ENCODE data around the gene CYP27C1. TPM values are rescaled to one million over a fixed set of nuclear protein-coding genes. Genes with fewer than 3 reads are reported as not detected.

Gene CYP27C1
- total and polyA plus RNA-seq, 2 of the 13 experiments (the other 11 are each of a cell fraction or from before 2014, with no cell fraction given) = not detected

DNA sequence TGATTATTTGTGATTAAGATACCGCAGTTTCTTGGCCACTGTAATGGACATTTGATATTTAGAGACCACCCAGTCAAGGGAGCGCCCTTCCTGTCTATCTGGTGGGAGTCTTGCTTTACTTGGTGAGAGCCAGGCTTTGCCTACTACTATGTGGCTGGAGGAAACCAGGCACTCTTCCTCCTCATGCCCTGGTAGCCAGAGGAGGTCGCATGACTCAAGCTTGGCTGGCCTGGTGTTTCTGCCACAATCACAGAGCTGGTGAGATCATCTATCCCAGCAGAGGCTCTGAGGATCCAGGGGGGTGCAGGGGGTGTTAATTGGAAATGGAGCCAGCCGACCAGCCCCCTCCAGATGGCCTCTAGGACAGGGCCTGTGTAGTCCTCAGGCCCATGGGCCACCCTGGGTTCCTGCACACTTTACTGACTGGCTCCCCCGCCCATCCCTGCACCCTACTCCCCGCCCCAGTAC is 66.4 kb downstream of the CYP27C1 start (continued):
- TF ChIP-seq, protein P1, sequence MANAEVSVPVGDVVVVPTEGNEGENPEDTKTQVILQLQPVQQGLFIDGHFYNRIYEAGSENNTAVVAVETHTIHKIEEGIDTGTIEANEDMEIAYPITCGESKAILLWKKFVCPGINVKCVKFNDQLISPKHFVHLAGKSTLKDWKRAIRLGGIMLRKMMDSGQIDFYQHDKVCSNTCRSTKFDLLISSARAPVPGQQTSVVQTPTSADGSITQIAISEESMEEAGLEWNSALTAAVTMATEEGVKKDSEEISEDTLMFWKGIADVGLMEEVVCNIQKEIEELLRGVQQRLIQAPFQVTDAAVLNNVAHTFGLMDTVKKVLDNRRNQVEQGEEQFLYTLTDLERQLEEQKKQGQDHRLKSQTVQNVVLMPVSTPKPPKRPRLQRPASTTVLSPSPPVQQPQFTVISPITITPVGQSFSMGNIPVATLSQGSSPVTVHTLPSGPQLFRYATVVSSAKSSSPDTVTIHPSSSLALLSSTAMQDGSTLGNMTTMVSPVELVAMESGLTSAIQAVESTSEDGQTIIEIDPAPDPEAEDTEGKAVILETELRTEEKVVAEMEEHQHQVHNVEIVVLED (CRISPR knock-in tag; IDR thresholded peaks at IDR 0.05; ENCODE audit: borderline replicate concordance) = no peak
- TF ChIP-seq ZIK1 (CRISPR knock-in tag; IDR thresholded peaks at IDR 0.05; ENCODE audit: borderline replicate concordance, low read depth) (no peak), BORCS8-MEF2B (CRISPR knock-in tag; IDR thresholded peaks at IDR 0.05) (no peak), ZSCAN25 (CRISPR knock-in tag; IDR thresholded peaks at IDR 0.05) (no peak), ZNF792 (CRISPR knock-in tag; IDR thresholded peaks at IDR 0.05) (no peak), MEIS2 (CRISPR knock-in tag; IDR thresholded peaks at IDR 0.05) (no peak), HDAC6 (IDR thresholded peaks at IDR 0.05; ENCODE audit: low read depth, low read length) (no peak)
- TF ChIP-seq, protein P2, sequence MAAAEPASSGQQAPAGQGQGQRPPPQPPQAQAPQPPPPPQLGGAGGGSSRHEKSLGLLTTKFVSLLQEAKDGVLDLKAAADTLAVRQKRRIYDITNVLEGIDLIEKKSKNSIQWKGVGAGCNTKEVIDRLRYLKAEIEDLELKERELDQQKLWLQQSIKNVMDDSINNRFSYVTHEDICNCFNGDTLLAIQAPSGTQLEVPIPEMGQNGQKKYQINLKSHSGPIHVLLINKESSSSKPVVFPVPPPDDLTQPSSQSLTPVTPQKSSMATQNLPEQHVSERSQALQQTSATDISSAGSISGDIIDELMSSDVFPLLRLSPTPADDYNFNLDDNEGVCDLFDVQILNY (CRISPR knock-in tag; conservative IDR thresholded peaks at IDR 0.05) = no peak

DNA sequence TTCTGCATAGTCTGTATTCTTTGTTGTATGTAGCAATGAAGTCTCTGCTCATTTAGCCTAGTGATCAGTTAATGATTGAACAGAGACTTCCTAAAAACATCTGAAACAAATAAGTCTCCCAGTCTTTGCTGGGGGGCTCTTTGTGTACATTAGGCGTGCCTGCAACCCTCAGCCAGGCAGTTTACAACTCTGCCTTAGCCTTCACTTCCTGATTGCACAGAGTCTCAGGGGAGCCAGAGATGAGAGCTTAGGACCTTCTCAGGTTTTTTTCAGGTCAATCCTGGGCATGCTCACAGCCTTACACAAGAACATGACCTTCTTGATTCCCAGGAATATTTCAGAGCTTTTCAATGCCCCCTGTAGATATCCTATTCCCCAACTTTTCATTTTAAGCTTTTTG is 69.1 kb downstream of the CYP27C1 start:
- WGBS (ENCODE audit: low lambda C conversion rate) = 0% methylated on average over 1 of the region's 1 CpG
- Histone ChIP-seq H2AFZ (ENCODE audit: low read length) (no peak overlapping the region), H3K4me3 (replicated peaks in 1 of 3; ENCODE audit: insufficient read depth in 1 of 3, low read depth in 2 of 3, low read length in 3 of 3) (no peak overlapping the region), H3K27me3 (ENCODE audit: control insufficient read depth in 1 of 2, insufficient read depth in 2 of 2, low read length in 2 of 2) (peaks cover 0 to 13% of the 10 kb centered on the region in 2 experiments; a peak in 2 of 5 replicates), H3K36me3 (replicated peaks in 1 of 2; ENCODE audit: control insufficient read depth in 1 of 2, insufficient read depth in 2 of 2, low read length in 2 of 2) (no peaks in the 10 kb centered on the region), H3K27ac (ENCODE audit: extremely low read length, insufficient read depth, low read length) (no peak overlapping the region), H3K4me1 (ENCODE audit: insufficient read depth, low read length) (no peaks in the 10 kb centered on the region), H3K9me3 (ENCODE audit: low read length) (peaks cover 9% of the 10 kb centered on the region), H4K20me1 (ENCODE audit: insufficient read depth, low read length) (no peaks in the 10 kb centered on the region), H3K9ac (ENCODE audit: insufficient read depth, low read depth, low read length) (no peak overlapping the region), H3K79me2 (ENCODE audit: insufficient read depth, low read length) (no peaks in the 10 kb centered on the region), H3K4me2 (ENCODE audit: low read depth, low read length) (no peak overlapping the region)
- ChIA-PET POLR2A (no interaction called here), CTCF (ENCODE audit: low intra/inter-chr PET ratio, low total read pairs) (no interaction called here)
- no peak for ATAC-seq
- intact Hi-C loops (cut with micrococcal nuclease; ENCODE audit: unreplicated experiment) = no loop called here
- in situ Hi-C loops (cut with HindIII; ENCODE audit: extremely low pct_ligation_motif_present, low pct_unique_long_range_greater_than_20kb) = no loop called here
- no peak for DNase-seq (ENCODE audit: low spot score)
- no peak for FAIRE-seq
- no peak for TF ChIP-seq TBL1XR1 (IDR thresholded peaks at IDR 0.05; ENCODE audit: borderline replicate concordance, low read length, partially characterized antibody)
- no peak for TF ChIP-seq SMYD3 (CRISPR knock-in tag; IDR thresholded peaks at IDR 0.05)
- TF ChIP-seq ZNF430 (CRISPR knock-in tag; IDR thresholded peaks at IDR 0.05) = no peak
- TF ChIP-seq ZC3H13 (CRISPR knock-in tag; IDR thresholded peaks at IDR 0.05) = no peak
- TF ChIP-seq, protein P3, sequence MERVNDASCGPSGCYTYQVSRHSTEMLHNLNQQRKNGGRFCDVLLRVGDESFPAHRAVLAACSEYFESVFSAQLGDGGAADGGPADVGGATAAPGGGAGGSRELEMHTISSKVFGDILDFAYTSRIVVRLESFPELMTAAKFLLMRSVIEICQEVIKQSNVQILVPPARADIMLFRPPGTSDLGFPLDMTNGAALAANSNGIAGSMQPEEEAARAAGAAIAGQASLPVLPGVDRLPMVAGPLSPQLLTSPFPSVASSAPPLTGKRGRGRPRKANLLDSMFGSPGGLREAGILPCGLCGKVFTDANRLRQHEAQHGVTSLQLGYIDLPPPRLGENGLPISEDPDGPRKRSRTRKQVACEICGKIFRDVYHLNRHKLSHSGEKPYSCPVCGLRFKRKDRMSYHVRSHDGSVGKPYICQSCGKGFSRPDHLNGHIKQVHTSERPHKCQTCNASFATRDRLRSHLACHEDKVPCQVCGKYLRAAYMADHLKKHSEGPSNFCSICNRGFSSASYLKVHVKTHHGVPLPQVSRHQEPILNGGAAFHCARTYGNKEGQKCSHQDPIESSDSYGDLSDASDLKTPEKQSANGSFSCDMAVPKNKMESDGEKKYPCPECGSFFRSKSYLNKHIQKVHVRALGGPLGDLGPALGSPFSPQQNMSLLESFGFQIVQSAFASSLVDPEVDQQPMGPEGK (CRISPR knock-in tag; IDR thresholded peaks at IDR 0.05) = 0 out of 2 replicates have a peak, but pooled peaks have one; percentile 27
- no peak for TF ChIP-seq ZKSCAN1 (IDR thresholded peaks at IDR 0.05; ENCODE audit: low read length)
- TF ChIP-seq HOXA5 (CRISPR knock-in tag; IDR thresholded peaks at IDR 0.05) = no peak
- TF ChIP-seq ZNF335 (CRISPR knock-in tag; IDR thresholded peaks at IDR 0.05) = no peak
- no peak for TF ChIP-seq ZSCAN20 (CRISPR knock-in tag; IDR thresholded peaks at IDR 0.05; ENCODE audit: borderline replicate concordance)
- peak; percentile 90; the same call in 1 of the 2 replicates for TF ChIP-seq ZNF550 (CRISPR knock-in tag; IDR thresholded peaks at IDR 0.05; ENCODE audit: borderline replicate concordance)
- TF ChIP-seq FOXC1 (CRISPR knock-in tag; IDR thresholded peaks at IDR 0.05; ENCODE audit: borderline replicate concordance) = no peak
- TF ChIP-seq, protein P4, sequence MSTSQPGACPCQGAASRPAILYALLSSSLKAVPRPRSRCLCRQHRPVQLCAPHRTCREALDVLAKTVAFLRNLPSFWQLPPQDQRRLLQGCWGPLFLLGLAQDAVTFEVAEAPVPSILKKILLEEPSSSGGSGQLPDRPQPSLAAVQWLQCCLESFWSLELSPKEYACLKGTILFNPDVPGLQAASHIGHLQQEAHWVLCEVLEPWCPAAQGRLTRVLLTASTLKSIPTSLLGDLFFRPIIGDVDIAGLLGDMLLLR (CRISPR knock-in tag; IDR thresholded peaks at IDR 0.05) = no peak
- no peak for TF ChIP-seq ZNF775 (CRISPR knock-in tag; IDR thresholded peaks at IDR 0.05; ENCODE audit: borderline replicate concordance)
- no TSS peak for BruUV-seq (replicated peaks)

All from HepG2 (cell line).